GM23248 (cell line): ENCODE measurements around the gene STRIP2.

Source experiments
- EZH2 ChIP-seq: fragments of 200-600 bp; sonication (generic); IDR thresholded peaks from 2 replicates; pipeline ENCODE4 v1.6.1; 2018; ENCODE audit warnings: antibody characterized with exemption, mild to moderate bottlenecking; ENCODE audit not compliant: insufficient read depth, poor library complexity, severe bottlenecking
- EZH2phosphoT487 ChIP-seq: fragments of 200-600 bp; sonication (generic); IDR thresholded peaks from 2 replicates; pipeline ENCODE4 v1.6.1; 2018; ENCODE audit warnings: antibody characterized with exemption, moderate library complexity, mild to moderate bottlenecking, low read depth; ENCODE audit not compliant: insufficient read depth

- TF ChIP-seq EZH2: no peak
- TF ChIP-seq EZH2phosphoT487: no peak
These were observed 7.8 kb upstream of the STRIP2 start for GRCh38 chr7:129426482-129426881.
